Uterus (tissue), 4 donors: Measurements from ENCODE around the gene EIPR1. TPM values are rescaled to one million over a fixed set of nuclear protein-coding genes. Genes with fewer than 3 reads are reported as not detected.

Experiments used
- DNase-seq, 2 donors: peaks; one replicate each; pipeline ENCODE4 v3.0.0-alpha.2; 2019 to 2020
- H3K27ac ChIP-seq, 2 donors: fragments of 200-600 bp; sonication (generic); 1 replicate in 1 of 2; 2 replicates in 1 of 2; pipeline ENCODE4 v1.5.1; 2016 to 2018
- H3K27me3 ChIP-seq, 2 donors: fragments of 200-600 bp; sonication (generic); one replicate each; pipeline ENCODE4 v1.5.1; 2018 to 2019; ENCODE audit warnings: control low read depth in 1 of 2
- H3K36me3 ChIP-seq, 2 donors: fragments of 200-600 bp; sonication (generic); one replicate each; pipeline ENCODE4 v1.5.1; 2019; ENCODE audit warnings: control low read depth in 1 of 2
- H3K4me1 ChIP-seq, 2 donors: fragments of 200-600 bp; sonication (generic); one replicate each; pipeline ENCODE4 v1.5.1; 2018 to 2019; ENCODE audit warnings: control low read depth in 1 of 2
- H3K4me3 ChIP-seq, 2 donors: fragments of 200-600 bp; sonication (generic); 1 replicate in 1 of 2; 2 replicates in 1 of 2; pipeline ENCODE4 v1.5.1; 2018 to 2019; ENCODE audit warnings: mild to moderate bottlenecking in 1 of 2
- H3K9me3 ChIP-seq, 2 donors: fragments of 200-600 bp; sonication (generic); one replicate each; pipeline ENCODE4 v1.5.1; 2019; ENCODE audit warnings: control low read depth in 1 of 2
- POLR2A ChIP-seq, 2 donors: fragments of 450-650 bp; IDR thresholded peaks; one replicate each; pipeline ENCODE4 v1.6.1; 2016; ENCODE audit warnings: antibody characterized with exemption in 2 of 2, mild to moderate bottlenecking in 1 of 2, moderate library complexity in 1 of 2
- intact Hi-C: fragments of 100-400 bp; cut with DNase I; formaldehyde crosslinking; loops from one replicate; pipeline ENCODE4 v1.15.1; 2023; ENCODE audit warnings: low total_unique reads
- total RNA-seq, 4 donors: library from RNA; depleted of rRNA in 3 of 4; stranded (reverse); fragments of >200 nt in 3 of 4; gene quantifications; one replicate each; pipeline versions ENCODE4 v1.1.0 to v1.2.4, GENCODE V29; 2014 to 2023
- TF ChIP-seq, protein P1 (sequence below), 4 experiments: fragments of 200-600 bp in 2 of 4; fragments of 450-650 bp in 2 of 4; sonication (generic) in 2 of 4; IDR thresholded peaks; one replicate each; pipeline ENCODE4 v1.5.1; 2016 to 2019; ENCODE audit warnings: antibody characterized with exemption in 4 of 4, mild to moderate bottlenecking in 2 of 4, moderate library complexity in 1 of 4
- donor health status: DM: yes; HTN: yes; CAD: no.

Gene EIPR1
- total RNA-seq, 4 donors from 2014 or later: 0.59 to 28.9 (median 20.4) TPM

DNA sequence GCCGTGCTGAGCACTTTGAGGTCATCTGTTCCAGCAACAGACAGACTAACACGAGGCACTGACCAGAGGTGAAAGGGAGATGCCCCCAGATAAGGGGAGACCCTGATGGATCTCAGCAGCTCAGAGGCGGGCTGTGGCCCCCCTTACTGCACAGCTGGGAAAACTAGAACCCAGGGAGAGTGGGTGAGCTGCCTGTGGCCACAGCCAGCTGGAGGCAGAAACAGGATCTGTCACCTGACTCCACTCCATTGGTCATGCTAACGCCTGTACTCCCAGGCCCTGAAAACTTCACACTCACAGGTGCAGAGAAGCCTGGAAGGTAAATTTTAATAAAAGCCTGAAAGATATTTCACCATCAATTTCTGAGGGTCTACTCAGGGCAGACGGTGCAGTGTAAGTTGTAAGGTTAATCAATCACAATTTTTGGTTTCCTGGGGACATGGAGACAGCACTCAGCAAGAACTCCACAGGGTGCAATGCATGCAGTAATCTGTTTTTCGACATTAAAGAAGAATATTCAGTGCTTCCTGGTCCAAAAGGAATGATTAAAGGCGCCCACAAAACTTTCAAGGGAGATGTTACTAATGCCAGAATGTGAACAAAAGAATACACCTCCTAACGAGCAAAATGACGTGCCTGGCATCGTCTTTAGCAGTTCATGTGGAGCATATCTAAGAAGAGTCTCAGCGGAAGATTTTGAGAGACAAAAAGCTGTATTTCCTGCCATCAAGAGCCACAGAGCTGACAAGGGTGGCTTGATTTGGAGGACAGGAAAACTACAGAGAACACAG lies 173.4 kb downstream of the EIPR1 start:
- no peak for TF ChIP-seq POLR2A (IDR thresholded peaks at IDR 0.05)
- TF ChIP-seq, protein P1, sequence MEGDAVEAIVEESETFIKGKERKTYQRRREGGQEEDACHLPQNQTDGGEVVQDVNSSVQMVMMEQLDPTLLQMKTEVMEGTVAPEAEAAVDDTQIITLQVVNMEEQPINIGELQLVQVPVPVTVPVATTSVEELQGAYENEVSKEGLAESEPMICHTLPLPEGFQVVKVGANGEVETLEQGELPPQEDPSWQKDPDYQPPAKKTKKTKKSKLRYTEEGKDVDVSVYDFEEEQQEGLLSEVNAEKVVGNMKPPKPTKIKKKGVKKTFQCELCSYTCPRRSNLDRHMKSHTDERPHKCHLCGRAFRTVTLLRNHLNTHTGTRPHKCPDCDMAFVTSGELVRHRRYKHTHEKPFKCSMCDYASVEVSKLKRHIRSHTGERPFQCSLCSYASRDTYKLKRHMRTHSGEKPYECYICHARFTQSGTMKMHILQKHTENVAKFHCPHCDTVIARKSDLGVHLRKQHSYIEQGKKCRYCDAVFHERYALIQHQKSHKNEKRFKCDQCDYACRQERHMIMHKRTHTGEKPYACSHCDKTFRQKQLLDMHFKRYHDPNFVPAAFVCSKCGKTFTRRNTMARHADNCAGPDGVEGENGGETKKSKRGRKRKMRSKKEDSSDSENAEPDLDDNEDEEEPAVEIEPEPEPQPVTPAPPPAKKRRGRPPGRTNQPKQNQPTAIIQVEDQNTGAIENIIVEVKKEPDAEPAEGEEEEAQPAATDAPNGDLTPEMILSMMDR (IDR thresholded peaks at IDR 0.05): no peak
- DNase-seq: no peak
- Histone ChIP-seq H3K4me1 (no peaks in the 10 kb centered on the region), H3K27me3 (no peaks in the 10 kb centered on the region), H3K27ac (no peak overlapping the region), H3K36me3 (no peaks in the 10 kb centered on the region), H3K9me3 (peaks cover 0 to 2% of the 10 kb centered on the region in 2 donors), H3K4me3 (no peak overlapping the region)
- intact Hi-C loops: no loop called here

DNA sequence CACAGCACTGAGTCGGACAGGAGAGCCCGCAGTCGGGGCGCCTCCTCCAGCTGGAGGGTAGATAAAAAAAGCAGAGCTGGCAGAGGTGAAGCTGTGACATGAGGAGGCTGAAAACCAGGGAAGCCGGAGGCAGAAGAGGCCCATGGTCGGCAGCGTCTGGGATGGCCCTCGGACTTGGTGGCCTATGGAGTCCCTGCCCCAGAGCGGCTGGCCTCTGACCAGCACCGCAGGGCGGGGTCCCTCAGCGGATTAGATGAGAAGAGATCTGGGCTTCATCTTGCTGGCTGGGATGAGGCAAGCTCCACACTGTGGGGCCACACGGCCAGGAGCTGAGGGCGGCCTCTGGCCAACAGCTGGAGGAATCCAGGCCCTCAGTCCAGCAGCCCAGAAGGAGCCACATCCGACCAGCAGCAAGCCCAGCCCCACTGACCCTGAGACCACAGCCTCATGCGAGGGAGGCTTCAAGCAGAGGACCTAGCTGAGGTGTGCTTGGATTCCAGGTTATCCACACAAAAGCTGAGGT lies 174.1 kb downstream of the EIPR1 start:
- no peak overlapping the region for H3K4me3 ChIP-seq
- TF ChIP-seq POLR2A (IDR thresholded peaks at IDR 0.05): no peak
- TF ChIP-seq, protein P1 (IDR thresholded peaks at IDR 0.05): no peak
- H3K27me3 ChIP-seq: no peaks in the 10 kb centered on the region
- peaks cover 0 to 2% of the 10 kb centered on the region in 2 donors for H3K9me3 ChIP-seq
- H3K36me3 ChIP-seq: no peaks in the 10 kb centered on the region
- no peaks in the 10 kb centered on the region for H3K4me1 ChIP-seq
- intact Hi-C loops: no loop called here
- H3K27ac ChIP-seq: no peak overlapping the region
- DNase-seq: no peak

GRCh38 chr2:3202926-3203325 lies 174.7 kb downstream of the EIPR1 start:
- no peaks in the 10 kb centered on the region for H3K36me3 ChIP-seq
- H3K27ac ChIP-seq: no peak overlapping the region
- intact Hi-C loops: no loop called here
- peaks cover 0 to 2% of the 10 kb centered on the region in 2 donors for H3K9me3 ChIP-seq
- TF ChIP-seq, protein P1 (IDR thresholded peaks at IDR 0.05): no peak
- no peak for TF ChIP-seq POLR2A (IDR thresholded peaks at IDR 0.05)
- DNase-seq: no peak
- H3K4me3 ChIP-seq: no peak overlapping the region
- H3K4me1 ChIP-seq: no peaks in the 10 kb centered on the region
- H3K27me3 ChIP-seq: no peaks in the 10 kb centered on the region

DNA sequence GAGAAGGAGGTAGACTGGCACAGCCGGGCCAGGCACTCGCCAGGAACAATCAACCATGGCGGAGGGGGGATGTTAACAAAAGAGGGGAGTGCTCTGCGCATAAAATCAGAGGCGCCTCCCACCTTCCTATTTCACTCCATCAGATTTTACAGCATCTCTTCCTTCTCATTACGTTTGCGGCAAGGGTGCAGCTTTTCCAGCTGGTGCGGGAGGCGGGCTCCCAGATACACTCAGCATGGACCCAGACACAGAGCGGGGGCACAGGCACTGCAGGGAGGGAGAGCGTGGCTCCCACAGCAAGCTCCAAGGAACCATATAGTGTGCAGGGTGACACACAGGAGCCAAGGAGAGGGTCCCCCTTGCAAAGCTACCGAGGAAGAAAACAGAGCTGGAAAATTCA lies 176.3 kb downstream of the EIPR1 start:
- Histone ChIP-seq H3K9me3 (peaks cover 0 to 2% of the 10 kb centered on the region in 2 donors), H3K4me3 (no peak overlapping the region), H3K27ac (no peak overlapping the region), H3K36me3 (no peaks in the 10 kb centered on the region), H3K27me3 (no peaks in the 10 kb centered on the region), H3K4me1 (no peaks in the 10 kb centered on the region)
- no peak for DNase-seq
- intact Hi-C loops: no loop called here
- TF ChIP-seq POLR2A (IDR thresholded peaks at IDR 0.05): no peak
- TF ChIP-seq, protein P1 (IDR thresholded peaks at IDR 0.05): no peak

GRCh38 chr2:3200420-3200939 lies 177.1 kb downstream of the EIPR1 start:
- Histone ChIP-seq H3K9me3 (peaks cover 0 to 2% of the 10 kb centered on the region in 2 donors), H3K27me3 (no peaks in the 10 kb centered on the region), H3K4me1 (no peaks in the 10 kb centered on the region), H3K4me3 (no peak overlapping the region), H3K27ac (no peak overlapping the region), H3K36me3 (no peaks in the 10 kb centered on the region)
- TF ChIP-seq POLR2A (IDR thresholded peaks at IDR 0.05): no peak
- TF ChIP-seq, protein P1 (IDR thresholded peaks at IDR 0.05): no peak
- intact Hi-C loops: no loop called here
- DNase-seq: no peak
